Stimulated activated CD8-positive, alpha-beta memory T cell treated with anti-CD3 and anti-CD28 coated beads, Interleukin-2, amount 100 ng/mL, for 48 hours (primary cell): ENCODE measurements around the gene SLC36A4.
"Not testable (repeated sequence)": the region's sequence is repeated elsewhere in the genome, so short reads cannot be mapped to it uniquely, and the experiment has no call there.

Experiments
- DNase-seq, 2 donors: peaks; one replicate each; pipeline ENCODE4 v3.0.0-alpha.2; 2020; ENCODE audit warnings: low read depth in 2 of 2

SLC36A4 gene

DNA sequence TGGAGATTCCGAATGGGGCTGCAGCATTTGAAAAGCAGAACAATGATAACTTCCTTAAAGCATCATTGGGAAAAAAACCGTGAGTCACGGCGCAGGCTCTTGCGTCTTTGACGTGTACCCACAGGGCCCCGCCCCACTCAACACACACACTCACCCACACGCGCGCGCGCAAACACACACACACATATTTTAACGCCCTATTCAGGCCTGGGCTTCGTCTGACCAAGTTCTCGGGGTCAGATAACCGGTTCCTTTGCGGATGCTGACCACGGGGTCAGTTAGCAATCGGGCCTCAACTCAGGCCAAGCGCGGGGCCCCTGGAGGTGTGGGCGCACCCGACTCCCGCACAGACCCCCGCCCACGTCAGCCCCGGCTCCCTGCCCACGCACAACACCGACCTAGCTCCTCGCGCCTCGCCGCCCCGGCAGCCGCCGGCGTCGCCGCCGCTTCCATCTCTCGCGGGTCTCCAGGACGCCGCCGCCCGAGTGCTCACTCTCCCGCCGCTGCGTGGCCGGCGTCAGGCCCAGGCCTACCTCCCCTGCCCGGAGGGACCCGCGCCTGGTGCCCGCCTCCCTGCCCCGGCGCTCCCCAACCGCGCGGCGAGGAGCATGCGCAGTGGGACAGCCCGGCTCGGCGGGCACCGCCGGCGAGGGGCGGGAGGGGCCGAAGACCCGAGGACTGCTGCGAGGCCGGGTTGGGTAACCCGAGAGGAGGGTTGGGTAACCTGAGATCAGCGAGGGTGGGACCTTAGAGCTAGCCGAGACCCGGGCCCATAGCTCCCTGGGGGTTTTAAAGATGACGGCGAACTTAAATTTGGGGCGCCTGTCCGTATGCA, at the start of gene SLC36A4:
SLC36A4 (minus strand) TSS at position 612 of the 835 bp plus-strand sequence; CDS start at position 453, 159 bp downstream.
- DNase-seq, result peak; percentile 74 to 82

DNA sequence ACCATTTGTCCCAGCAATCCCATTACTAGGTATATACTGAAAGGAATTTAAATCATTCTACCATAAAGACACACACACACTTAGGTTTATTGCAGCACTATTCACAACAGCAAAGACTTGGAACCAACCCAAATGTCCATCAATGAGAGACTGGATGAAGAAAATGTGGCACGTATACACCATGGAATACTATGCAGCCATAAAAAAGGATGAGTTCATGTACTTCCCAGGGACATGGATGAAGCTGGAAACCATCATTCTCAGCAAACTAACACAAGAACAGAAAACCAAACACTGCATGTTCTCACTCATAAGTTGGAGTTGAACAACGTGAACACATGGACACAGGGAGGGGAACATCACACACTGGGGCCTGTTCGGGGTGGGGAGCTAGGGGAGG, 49.0 kb upstream of the SLC36A4 start:
- DNase-seq, result not testable (repeated sequence)

DNA sequence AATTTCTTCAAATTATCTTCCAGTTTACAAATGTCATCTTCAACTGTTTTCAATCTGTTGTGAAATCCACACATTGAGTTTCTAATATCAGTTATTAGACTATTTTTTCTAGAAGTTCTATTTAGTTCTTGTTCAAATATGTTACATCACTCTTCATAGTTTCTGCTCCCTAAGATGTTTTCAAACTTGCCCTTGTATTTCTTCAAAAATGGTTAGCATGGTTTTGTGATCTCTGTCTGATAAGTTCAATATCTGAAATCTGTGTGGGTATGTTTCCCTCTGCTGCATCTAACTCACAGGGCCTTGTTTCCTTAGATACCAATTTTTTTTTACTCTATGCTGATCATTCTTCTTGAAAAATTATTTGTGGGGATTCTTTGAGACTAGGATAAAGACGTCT, 46.2 kb upstream of the SLC36A4 start:
- DNase-seq, result no peak

DNA sequence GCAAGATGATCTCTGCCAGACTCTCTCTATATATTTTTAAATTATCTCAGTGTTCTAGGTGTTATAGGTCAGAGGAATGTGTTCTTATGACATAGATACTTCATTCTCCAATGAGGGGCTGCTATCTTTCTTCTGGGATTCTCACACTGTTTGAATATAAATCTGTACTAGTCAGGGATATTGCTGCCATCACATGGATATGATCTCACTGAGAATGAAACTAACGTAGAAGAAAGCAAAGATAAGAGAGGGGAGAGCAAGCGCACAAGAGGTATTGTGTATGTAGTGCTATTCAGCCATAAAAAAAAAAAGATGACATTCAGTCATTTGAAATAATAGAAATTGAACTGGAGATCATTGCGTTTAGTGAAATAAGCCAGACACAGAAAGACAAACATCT, 42.2 kb upstream of the SLC36A4 start:
- DNase-seq, result no peak

GRCh38 chr11:93238956-93239355, 41.2 kb upstream of the SLC36A4 start:
- DNase-seq, result no peak

GRCh38 chr11:93236741-93237675, 39.2 kb upstream of the SLC36A4 start:
- DNase-seq, result no peak

GRCh38 chr11:93234602-93235207, 36.9 kb upstream of the SLC36A4 start:
- peak; percentile 24 to 53 for DNase-seq

DNA sequence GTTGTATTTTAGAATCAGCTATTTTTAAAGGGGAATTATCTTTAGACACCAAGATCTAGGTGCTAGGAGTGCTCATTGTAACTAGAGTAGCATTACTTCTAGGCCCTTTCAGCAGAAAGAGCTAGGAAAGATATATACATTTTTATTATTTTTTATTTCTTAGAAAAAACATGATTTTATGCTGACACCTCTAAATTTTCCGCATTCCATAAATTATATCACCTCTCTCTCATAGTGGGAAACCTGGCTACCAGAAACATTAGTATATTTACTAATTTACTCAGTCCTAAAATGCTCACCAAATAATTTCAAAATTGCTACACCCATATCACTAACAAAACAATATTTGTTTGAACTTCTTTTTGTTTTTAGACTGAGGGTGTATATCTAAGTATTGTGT, 32.1 kb upstream of the SLC36A4 start:
- no peak for DNase-seq

GRCh38 chr11:93225662-93226061, 27.9 kb upstream of the SLC36A4 start:
- no peak for DNase-seq

GRCh38 chr11:93221539-93221938, 23.7 kb upstream of the SLC36A4 start:
- no peak for DNase-seq

GRCh38 chr11:93220078-93220477, 22.3 kb upstream of the SLC36A4 start:
- no peak for DNase-seq

- no peak for DNase-seq
Observed at GRCh38 chr11:93219440-93219839, 21.6 kb upstream of the SLC36A4 start.

DNA sequence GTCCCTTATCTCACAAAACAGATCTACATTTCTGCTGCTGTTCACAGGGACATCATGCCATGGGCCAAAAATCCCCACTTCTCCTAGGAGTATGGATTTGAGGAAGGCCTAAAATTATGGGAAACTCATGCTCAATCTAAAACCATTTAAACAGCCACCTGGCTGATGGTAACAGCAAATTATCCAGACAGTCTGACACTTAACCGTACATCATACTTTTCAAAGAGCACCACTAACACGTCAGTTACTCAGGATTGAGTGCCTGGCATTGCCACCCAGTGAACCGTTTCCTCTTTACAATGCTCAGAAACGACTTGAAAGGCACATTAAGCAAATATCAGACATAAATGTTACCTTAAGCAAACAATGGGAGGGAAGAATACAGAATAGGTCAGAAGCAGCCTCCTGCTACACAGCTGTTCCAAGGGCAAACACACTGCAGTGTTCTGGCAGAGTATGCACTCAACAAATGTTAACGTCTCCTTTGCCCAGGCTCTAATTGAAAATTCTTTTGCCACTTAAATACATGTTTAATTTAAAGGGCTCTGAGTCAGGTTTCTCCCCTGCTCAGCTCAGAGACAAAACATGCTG, 18.8 kb upstream of the SLC36A4 start:
- DNase-seq, result no peak

GRCh38 chr11:93213622-93214021, 15.8 kb upstream of the SLC36A4 start:
- DNase-seq, result no peak

DNA sequence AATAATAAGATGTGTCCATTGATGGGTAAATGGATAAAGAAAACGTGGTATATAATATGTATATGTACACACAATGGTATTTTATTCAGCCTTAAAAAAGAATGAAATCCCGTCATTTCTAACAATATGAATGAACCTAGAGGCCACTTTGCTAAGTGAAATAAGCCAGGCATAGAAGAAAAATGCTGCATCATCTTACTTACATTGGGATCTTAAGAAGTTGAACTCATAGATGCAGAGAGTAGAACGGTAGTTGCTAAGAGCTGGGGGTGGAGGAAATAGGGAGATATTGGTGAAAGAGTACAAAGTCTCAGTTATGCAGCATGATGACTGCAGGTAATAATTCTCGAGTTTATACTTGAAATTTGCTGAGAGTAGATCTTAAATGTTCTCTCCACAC, 14.3 kb upstream of the SLC36A4 start:
- DNase-seq, result no peak

- DNase-seq, result no peak
Observed at GRCh38 chr11:93209466-93209865, 11.7 kb upstream of the SLC36A4 start.

DNA sequence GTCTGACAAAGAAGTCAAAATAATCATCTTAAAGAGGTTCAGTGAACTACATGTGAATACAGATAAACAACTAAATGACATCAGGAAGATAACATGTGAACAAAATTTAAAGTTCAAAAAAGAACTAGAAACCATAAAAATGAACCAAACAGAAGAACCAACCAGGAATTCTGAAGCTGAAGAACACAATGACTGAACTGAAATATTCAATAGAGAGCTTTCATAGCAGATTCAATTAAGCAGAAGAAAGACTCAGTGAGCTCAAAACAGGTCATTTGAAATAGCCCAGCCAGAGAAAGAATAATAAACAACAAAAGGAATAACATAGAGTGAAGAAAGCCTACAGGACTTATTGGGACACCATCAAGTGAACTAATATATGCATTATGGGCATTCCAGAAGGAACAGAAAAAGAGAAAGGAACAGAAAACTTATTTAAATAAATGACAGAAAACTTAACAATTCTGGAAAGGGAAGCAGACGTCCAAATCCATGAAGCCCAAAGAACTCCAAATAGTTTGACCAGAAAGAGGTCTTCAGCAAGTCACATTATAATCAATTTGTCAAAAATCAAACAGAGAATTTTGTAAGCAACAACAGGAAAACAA, 11.0 kb upstream of the SLC36A4 start:
- no peak for DNase-seq

DNA sequence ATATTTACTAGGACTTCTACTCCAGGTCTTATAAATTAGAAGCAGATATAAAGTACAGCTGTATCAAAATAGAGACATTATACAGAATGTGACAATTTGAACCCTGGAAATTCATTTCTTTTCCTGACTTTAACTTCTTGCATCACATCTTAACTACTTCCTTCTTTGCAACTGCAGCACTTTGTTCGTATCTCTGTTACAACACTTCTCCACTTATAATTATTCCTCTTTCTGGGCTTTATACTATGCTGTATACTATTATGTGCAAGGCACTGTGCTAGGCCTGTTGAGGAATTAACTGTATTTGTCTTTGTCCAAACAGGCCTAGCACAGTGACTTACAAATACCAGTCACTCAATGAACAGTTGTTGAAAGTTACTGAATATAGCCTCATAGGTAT, 1.8 kb upstream of the SLC36A4 start:
- DNase-seq, result no peak

- no peak for DNase-seq
Observed at GRCh38 chr11:93198215-93198845, 539 bp upstream of the SLC36A4 start.

- no peak for DNase-seq
Observed at GRCh38 chr11:93196816-93197379, 893 bp downstream of the SLC36A4 start.
